T-helper 2 cell treated with Interferon-gamma antibody and Interleukin-4, amounts not matched to agents 5 μg/mL and 100 μg/mL, for 36 hours (primary cell): ENCODE data around the gene MYBPC2.
"Not testable (repeated sequence)": the region's sequence is repeated elsewhere in the genome, so short reads cannot be mapped to it uniquely, and the experiment has no call there.

Source experiments
- DNase-seq: peaks from one replicate; pipeline ENCODE4 v3.0.0; 2021; ENCODE audit warnings: low spot score
- H3K27ac Mint-ChIP-seq: one replicate; pipeline ENCODE4 v1.8.0; 2021; ENCODE audit warnings: mild to moderate bottlenecking, mixed read lengths
- H3K27me3 Mint-ChIP-seq: one replicate; pipeline ENCODE4 v1.8.0; 2021; ENCODE audit warnings: low read depth, mixed read lengths
- H3K36me3 Mint-ChIP-seq: one replicate; pipeline ENCODE4 v1.8.0; 2021; ENCODE audit warnings: low read depth, mixed read lengths
- H3K4me1 Mint-ChIP-seq: one replicate; pipeline ENCODE4 v1.8.0; 2021; ENCODE audit warnings: low read depth, mixed read lengths
- H3K4me3 Mint-ChIP-seq: one replicate; pipeline ENCODE4 v1.8.0; 2022; ENCODE audit warnings: mild to moderate bottlenecking, moderate library complexity, mixed read lengths
- H3K9me3 Mint-ChIP-seq: one replicate; pipeline ENCODE4 v1.8.0; 2021; ENCODE audit warnings: mixed read lengths

MYBPC2 gene

GRCh38 chr19:50432221-50433028 lies at the start of gene MYBPC2:
Gene MYBPC2, plus strand, starts transcription at chr19:50432892. Its CDS starts 62 bp downstream, at chr19:50432954.
- no peak for DNase-seq
- Mint-ChIP-seq H3K4me1 (peaks cover 10% of the 10 kb centered on the region), H3K27me3 (peaks cover 24% of the 10 kb centered on the region), H3K4me3 (peak within 1 kb of the TSS; percentile 88), H3K27ac (peak within 1 kb of the TSS; percentile 89), H3K9me3 (no peaks in the 10 kb centered on the region), H3K36me3 (no peaks in the 10 kb centered on the region)

- Mint-ChIP-seq H3K27ac (peak overlapping the region; percentile 98), H3K4me1 (peaks cover 23% of the 10 kb centered on the region), H3K36me3 (peaks cover 40% of the 10 kb centered on the region), H3K4me3 (peak overlapping the region; percentile 97), H3K9me3 (no peaks in the 10 kb centered on the region), H3K27me3 (no peaks in the 10 kb centered on the region)
- no peak for DNase-seq
Observed at GRCh38 chr19:50383001-50383851, 49.5 kb upstream of the MYBPC2 start.

DNA sequence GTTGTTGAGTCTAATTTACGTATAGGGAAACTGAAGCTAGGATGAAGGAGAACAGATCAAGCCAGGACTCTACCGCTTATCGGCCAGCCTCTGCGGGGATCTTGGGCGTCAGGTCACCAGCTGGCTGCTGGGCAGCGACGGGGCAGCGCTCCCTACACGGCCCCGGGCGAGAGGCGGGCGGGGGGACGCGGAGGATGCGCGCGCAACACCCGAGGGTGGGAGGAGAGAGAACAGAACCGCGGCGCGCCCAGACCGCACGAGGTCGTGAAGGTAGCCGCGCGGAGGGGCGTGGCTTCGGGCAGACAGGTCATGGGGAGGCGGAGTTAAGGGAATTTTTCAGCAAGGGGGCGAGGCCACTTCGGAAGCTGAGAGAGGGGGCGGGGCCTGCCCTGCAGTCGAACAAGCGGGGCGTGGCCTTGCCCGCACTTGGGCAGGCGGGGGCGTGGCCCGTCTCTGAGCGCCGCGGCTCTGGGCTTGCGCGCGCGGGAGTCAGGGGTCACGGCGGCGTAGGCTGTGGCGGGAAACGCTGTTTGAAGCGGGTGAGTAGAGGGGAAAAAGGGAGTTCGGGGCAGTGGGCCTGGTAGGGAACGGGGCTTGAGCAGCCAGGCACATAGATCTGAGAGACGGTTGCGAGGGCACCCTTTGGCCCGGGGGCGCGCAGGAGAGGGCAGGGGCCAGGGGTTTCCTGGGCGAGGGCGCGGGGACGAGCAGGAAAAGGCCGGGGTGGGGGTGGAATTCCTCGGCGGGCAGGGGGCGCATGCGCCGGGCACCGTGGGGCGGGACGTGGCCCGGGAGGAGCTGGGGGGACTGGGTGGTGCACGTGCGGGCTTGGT lies 48.6 kb upstream of the MYBPC2 start, which contains the start of gene POLD1:
Gene POLD1, plus strand, starts transcription at position 496 of the 833 bp plus-strand sequence. CDS start 14,505 bp downstream, outside the sequence.
- peaks cover 23% of the 10 kb centered on the region for H3K4me1 Mint-ChIP-seq
- H3K4me3 Mint-ChIP-seq = peak within 1 kb of the TSS; percentile 97
- peaks cover 38% of the 10 kb centered on the region for H3K36me3 Mint-ChIP-seq
- no peaks in the 10 kb centered on the region for H3K27me3 Mint-ChIP-seq
- H3K27ac Mint-ChIP-seq = peak within 1 kb of the TSS; percentile 98
- DNase-seq = peak; percentile 99
- H3K9me3 Mint-ChIP-seq = no peaks in the 10 kb centered on the region

DNA sequence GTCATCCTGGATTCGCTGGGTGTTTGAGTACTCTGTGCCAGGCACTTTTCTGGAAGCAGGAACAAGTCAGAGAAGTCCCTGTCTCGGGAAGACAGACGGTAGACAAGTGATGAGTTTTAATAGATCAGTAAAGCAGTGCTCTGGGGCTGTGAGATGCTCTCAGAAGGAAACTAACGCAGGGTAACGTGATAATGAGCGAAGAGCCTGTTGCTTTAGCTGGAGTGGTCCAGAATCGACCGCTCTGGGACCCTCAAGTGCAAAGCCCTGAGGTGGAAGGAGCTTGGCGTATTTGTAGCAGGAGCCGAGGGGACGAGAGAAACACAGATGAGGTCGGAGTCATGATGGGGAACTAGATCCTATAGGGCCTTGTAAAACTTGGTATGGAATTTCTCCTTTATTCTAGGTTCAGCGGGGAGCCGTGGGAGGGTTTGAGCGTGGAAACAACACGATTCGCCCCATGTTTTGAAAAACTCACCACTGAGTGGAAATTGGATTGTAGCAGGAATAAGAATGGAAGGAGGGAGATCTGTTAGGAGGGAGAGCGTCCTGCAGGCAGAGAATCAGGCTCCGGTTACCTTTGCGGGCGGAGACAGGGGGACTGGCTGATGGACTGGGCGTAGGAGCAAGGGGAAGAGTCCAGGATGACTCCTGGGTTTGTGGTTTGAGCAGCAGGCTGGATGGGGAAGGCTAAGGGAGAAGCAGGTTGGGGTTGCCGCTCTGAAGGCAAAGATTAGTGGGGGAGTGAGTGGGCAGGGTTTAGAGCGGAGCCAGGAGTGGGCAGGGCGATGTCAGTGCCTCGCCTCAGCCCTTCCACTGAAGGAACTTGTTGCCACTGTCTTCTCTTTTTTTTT lies 47.8 kb upstream of the MYBPC2 start:
- H3K9me3 Mint-ChIP-seq = no peaks in the 10 kb centered on the region
- peak overlapping the region; percentile 97 for H3K4me3 Mint-ChIP-seq
- no peak for DNase-seq
- H3K27me3 Mint-ChIP-seq = no peaks in the 10 kb centered on the region
- peaks cover 20% of the 10 kb centered on the region for H3K4me1 Mint-ChIP-seq
- peak overlapping the region; percentile 98 for H3K27ac Mint-ChIP-seq
- peaks cover 29% of the 10 kb centered on the region for H3K36me3 Mint-ChIP-seq

- Mint-ChIP-seq H3K27me3 (no peaks in the 10 kb centered on the region), H3K27ac (no peak overlapping the region), H3K9me3 (no peaks in the 10 kb centered on the region), H3K4me1 (peaks cover 20% of the 10 kb centered on the region), H3K4me3 (peak overlapping the region; percentile 2), H3K36me3 (peaks cover 28% of the 10 kb centered on the region)
- DNase-seq = no peak
Observed at GRCh38 chr19:50387176-50387867, 45.4 kb upstream of the MYBPC2 start.

DNA sequence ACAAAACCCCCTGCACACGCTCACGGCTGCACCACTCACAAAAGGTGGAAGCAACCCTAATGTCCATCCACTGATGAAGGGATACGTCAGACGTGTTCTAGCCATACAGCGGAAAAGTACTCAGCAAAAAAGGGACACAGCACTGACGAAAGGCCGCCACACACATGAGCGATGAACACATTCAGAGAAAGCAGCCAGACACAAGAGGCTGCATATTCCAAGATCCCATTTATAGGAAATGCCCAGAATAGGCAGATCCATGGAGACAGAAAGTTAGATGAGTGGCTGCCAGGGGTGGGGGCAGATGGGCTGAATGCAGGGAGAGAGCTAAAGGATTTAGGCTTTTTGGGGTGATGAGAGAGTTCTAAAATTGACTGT lies 44.8 kb upstream of the MYBPC2 start:
- Mint-ChIP-seq H3K27me3 (no peaks in the 10 kb centered on the region), H3K4me3 (peak overlapping the region; percentile 2), H3K9me3 (no peaks in the 10 kb centered on the region), H3K36me3 (peaks cover 28% of the 10 kb centered on the region), H3K27ac (no peak overlapping the region), H3K4me1 (peaks cover 20% of the 10 kb centered on the region)
- no peak for DNase-seq

DNA sequence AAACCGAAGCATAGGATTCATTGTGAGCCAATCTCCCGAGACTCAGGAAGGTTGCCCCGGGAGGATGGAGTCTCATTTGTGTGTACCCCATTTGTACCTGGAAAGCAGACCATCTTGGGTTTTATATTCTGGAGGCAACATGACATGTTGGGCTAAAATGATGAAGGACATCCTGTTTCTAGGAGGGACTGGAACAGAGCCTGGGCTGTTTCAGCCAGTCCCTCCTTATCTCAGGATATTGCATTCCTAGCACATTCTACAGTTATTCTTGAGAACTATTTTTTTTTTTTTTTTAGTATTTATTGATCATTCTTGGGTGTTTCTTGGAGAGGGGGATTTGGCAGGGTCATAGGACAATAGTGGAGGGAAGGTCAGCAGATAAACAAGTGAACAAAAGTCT lies 42.4 kb upstream of the MYBPC2 start:
- H3K4me1 Mint-ChIP-seq, H3K27me3 Mint-ChIP-seq, H3K27ac Mint-ChIP-seq, DNase-seq, H3K9me3 Mint-ChIP-seq, H3K4me3 Mint-ChIP-seq: not testable (repeated sequence)
- H3K36me3 Mint-ChIP-seq = peaks cover 32% of the 10 kb centered on the region

DNA sequence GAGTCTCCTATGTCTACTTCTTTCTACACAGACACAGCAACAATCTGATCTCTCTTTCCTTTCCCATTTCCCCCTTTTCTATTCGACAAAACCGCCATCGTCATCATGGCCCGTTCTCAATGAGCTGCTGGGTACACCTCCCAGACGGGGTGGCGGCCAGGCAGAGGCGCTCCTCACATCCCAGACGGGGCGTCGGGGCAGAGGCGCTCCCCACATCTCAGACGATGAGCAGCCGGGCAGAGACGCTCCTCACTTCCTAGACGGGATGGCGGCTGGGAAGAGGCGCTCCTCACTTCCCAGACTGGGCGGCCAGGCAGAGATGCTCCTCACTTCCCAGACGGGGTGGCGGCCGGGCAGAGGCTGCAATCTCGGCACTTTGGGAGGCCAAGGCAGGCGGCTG lies 41.7 kb upstream of the MYBPC2 start:
- not testable (repeated sequence) for H3K4me1 Mint-ChIP-seq, H3K9me3 Mint-ChIP-seq, H3K27ac Mint-ChIP-seq, DNase-seq, H3K27me3 Mint-ChIP-seq, H3K4me3 Mint-ChIP-seq
- peaks cover 33% of the 10 kb centered on the region for H3K36me3 Mint-ChIP-seq

DNA sequence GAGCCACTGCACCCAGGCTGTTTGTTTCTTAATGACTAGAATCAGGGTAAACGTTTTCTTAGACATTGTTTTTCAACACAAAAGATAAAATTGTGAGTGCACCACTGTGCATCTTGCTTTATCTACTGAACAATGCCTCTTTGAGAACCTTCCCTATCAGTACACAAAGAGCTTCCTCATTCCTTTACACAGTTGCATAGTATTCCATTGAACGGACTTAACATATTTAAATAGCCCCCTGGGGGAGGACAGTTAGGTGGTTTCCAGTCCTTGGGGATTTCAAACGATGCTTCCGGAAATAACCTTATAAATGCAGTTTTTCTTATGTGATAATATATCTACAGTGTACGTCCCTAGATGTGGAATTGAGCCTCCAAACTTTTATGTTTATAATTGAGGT lies 39.9 kb upstream of the MYBPC2 start:
- no peak overlapping the region for H3K4me3 Mint-ChIP-seq
- peaks cover 32% of the 10 kb centered on the region for H3K36me3 Mint-ChIP-seq
- DNase-seq = no peak
- no peaks in the 10 kb centered on the region for H3K4me1 Mint-ChIP-seq
- H3K27ac Mint-ChIP-seq = no peak overlapping the region
- H3K27me3 Mint-ChIP-seq = no peaks in the 10 kb centered on the region
- no peaks in the 10 kb centered on the region for H3K9me3 Mint-ChIP-seq

GRCh38 chr19:50393589-50393988 lies 39.1 kb upstream of the MYBPC2 start:
- Mint-ChIP-seq H3K27me3 (no peaks in the 10 kb centered on the region), H3K36me3 (peaks cover 34% of the 10 kb centered on the region), H3K27ac (no peak overlapping the region), H3K4me3 (no peak overlapping the region), H3K9me3 (no peaks in the 10 kb centered on the region), H3K4me1 (no peaks in the 10 kb centered on the region)
- no peak for DNase-seq

- Mint-ChIP-seq H3K4me3 (no peak overlapping the region), H3K27me3 (no peaks in the 10 kb centered on the region), H3K27ac (no peak overlapping the region), H3K4me1 (no peaks in the 10 kb centered on the region), H3K9me3 (no peaks in the 10 kb centered on the region), H3K36me3 (peaks cover 35% of the 10 kb centered on the region)
- DNase-seq = no peak
Observed at GRCh38 chr19:50394017-50394416, 38.7 kb upstream of the MYBPC2 start.

DNA sequence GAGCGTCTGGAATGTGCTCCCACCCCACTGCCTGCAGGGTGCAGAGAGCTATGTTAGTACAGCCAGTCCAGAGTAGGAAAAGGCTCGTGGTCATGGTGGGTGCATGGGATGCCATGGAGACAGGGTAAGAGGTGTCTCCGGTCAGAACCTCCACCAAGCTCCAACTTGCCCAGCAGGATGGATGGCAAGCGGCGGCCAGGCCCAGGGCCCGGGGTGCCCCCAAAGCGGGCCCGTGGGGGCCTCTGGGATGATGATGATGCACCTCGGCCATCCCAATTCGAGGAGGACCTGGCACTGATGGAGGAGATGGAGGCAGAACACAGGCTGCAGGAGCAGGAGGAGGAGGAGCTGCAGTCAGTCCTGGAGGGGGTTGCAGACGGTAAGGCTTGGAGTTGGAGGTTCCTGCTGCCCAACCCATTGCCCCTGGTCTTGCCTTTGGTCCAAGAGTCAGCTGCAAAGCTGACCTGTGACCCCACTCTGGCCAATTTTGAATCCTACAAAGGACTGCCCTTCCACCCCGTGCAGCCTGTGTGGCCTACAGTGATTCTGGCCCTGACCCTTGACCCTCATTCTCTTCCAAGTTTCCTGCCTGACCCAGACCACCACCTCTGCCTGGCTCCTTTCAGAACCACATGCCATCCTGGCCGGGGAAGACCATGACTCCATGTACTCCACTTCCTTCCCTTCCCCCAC lies 33.9 kb upstream of the MYBPC2 start:
- no peaks in the 10 kb centered on the region for H3K27me3 Mint-ChIP-seq
- no peak overlapping the region for H3K4me3 Mint-ChIP-seq
- no peaks in the 10 kb centered on the region for H3K4me1 Mint-ChIP-seq
- no peaks in the 10 kb centered on the region for H3K9me3 Mint-ChIP-seq
- no peak for DNase-seq
- H3K27ac Mint-ChIP-seq = no peak overlapping the region
- H3K36me3 Mint-ChIP-seq = peaks cover 23% of the 10 kb centered on the region
